Measurements from ENCODE around the gene UNC5A. TPM values are rescaled to one million over a fixed set of nuclear protein-coding genes. Genes with fewer than 3 reads are reported as not detected.

The UNC5A gene
- total and polyA plus RNA-seq, 2 of the 8 experiments (the other 6 are each of a cell fraction or from before 2014, with no cell fraction given): 4.0 to 7.6 TPM

DNA sequence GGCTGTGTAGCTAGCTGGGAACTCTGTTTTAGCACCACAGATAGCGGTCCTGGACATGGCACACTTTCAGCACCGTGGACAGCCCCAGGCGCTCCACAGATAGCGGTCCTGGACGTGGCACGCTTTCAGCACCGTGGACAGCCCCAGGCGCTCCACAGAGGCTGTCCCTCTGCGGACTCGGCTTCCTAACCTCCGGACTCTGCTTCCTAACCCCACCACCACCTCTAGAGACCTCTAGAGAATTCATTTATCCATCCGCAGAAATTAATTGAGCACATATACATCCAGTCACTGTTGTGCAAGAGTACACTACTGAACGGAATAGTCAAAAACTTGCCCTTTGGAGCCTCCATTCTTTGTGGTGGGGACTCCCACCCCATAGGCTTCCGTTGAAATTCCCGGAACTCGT, 27.4 kb downstream of the UNC5A start (continued):
- no peak for TF ChIP-seq CHD7 (IDR thresholded peaks at IDR 0.05; ENCODE audit: insufficient replicate concordance, low read length)
- peak; percentile 98 for TF ChIP-seq TAF7 (optimal IDR thresholded peaks at IDR 0.05; ENCODE audit: borderline replicate concordance, low read depth, low read length)
- no peak for TF ChIP-seq JUN (IDR thresholded peaks at IDR 0.05; ENCODE audit: low read depth, low read length)
- peak; percentile 77 for TF ChIP-seq JUND (IDR thresholded peaks at IDR 0.05; ENCODE audit: low read length)
- no peak for TF ChIP-seq KDM4A (IDR thresholded peaks at IDR 0.05; ENCODE audit: low read depth, low read length, severe bottlenecking)
- TF ChIP-seq RXRA (IDR thresholded peaks at IDR 0.05; ENCODE audit: insufficient read depth, low read depth, low read length): no peak
- no peak for TF ChIP-seq PHF8 (conservative IDR thresholded peaks at IDR 0.05; ENCODE audit: low read depth, low read length)
- TF ChIP-seq YY1 (IDR thresholded peaks at IDR 0.05; ENCODE audit: low read depth, low read length): peak; percentile 77; the same call in 1 of the 2 replicates
- TF ChIP-seq CBX5 (IDR thresholded peaks at IDR 0.05; ENCODE audit: low read depth, low read length): no peak

All from H1 (cell line).